CD4-positive, CD25-positive, alpha-beta regulatory T cell (primary cell): ENCODE data around the gene RNF43. TPM values are rescaled to one million over a fixed set of nuclear protein-coding genes. Genes with fewer than 3 reads are reported as not detected.

Source experiments
- ATAC-seq, 2 donors: fragments of 150-1000 bp; cut with Tn5 transposase; one replicate each; pipeline ENCODE4 v1.10.0; 2021; ENCODE audit warnings: low read depth in 2 of 2, moderate number of reproducible peaks in 2 of 2, moderate library complexity in 1 of 2
- DNase-seq, 3 donors: peaks; one replicate each; pipeline versions ENCODE4 v3.0.0 to v3.0.0-alpha.2; 2012 to 2022; ENCODE audit warnings: mixed read lengths in 1 of 3
- H3K27ac ChIP-seq: one replicate; pipeline ENCODE4 v1.7.0; 2013; ENCODE audit warnings: mild to moderate bottlenecking, low read length; ENCODE audit not compliant: insufficient read depth, poor library complexity, severe bottlenecking
- H3K27me3 ChIP-seq: one replicate; pipeline ENCODE4 v1.7.0; 2013; ENCODE audit warnings: low read length; ENCODE audit not compliant: control insufficient read depth, insufficient read depth
- H3K36me3 ChIP-seq: one replicate; pipeline ENCODE4 v1.7.0; 2013; ENCODE audit warnings: mild to moderate bottlenecking, low read length, moderate library complexity; ENCODE audit not compliant: control insufficient read depth, insufficient read depth
- H3K4me1 ChIP-seq: 2 replicates; pipeline ENCODE4 v1.7.0; 2013; ENCODE audit warnings: mild to moderate bottlenecking, low read length; ENCODE audit not compliant: insufficient read depth, control insufficient read depth, poor library complexity, severe bottlenecking
- H3K4me3 ChIP-seq: one replicate; pipeline ENCODE4 v1.7.0; 2013; ENCODE audit warnings: low read depth, mild to moderate bottlenecking, low read length, moderate library complexity
- H3K9me3 ChIP-seq, 2 experiments: 1 replicate in 1 of 2; 2 replicates in 1 of 2; pipeline ENCODE4 v1.7.0; 2013; ENCODE audit warnings: low read length in 2 of 2, mild to moderate bottlenecking in 1 of 2, moderate library complexity in 1 of 2; ENCODE audit not compliant: control insufficient read depth in 2 of 2
- H3K27ac Mint-ChIP-seq, 3 donors: one replicate each; pipeline ENCODE4 v1.8.0; 2020 to 2022; ENCODE audit warnings: mild to moderate bottlenecking in 3 of 3, mixed read lengths in 3 of 3, moderate library complexity in 2 of 3
- H3K27me3 Mint-ChIP-seq: one replicate; pipeline ENCODE4 v1.8.0; 2022; ENCODE audit warnings: mild to moderate bottlenecking, mixed read lengths
- H3K36me3 Mint-ChIP-seq: one replicate; pipeline ENCODE4 v1.8.0; 2020; ENCODE audit warnings: mixed read lengths
- H3K4me1 Mint-ChIP-seq, 4 donors: one replicate each; pipeline ENCODE4 v1.8.0; 2020 to 2022; ENCODE audit warnings: mixed read lengths in 4 of 4, mild to moderate bottlenecking in 1 of 4
- H3K4me3 Mint-ChIP-seq, 4 donors: one replicate each; pipeline ENCODE4 v1.8.0; 2020 to 2022; ENCODE audit warnings: mild to moderate bottlenecking in 4 of 4, mixed read lengths in 4 of 4, moderate library complexity in 3 of 4
- H3K9me3 Mint-ChIP-seq, 7 donors: one replicate each; pipeline ENCODE4 v1.8.0; 2020 to 2022; ENCODE audit warnings: mixed read lengths in 7 of 7, mild to moderate bottlenecking in 3 of 7, moderate library complexity in 2 of 7
- polyA plus RNA-seq, 4 donors: library from polyadenylated mRNA; unstranded; fragments of 300-500 nt; fragmentation: Illumina TruSeq; gene quantifications; one replicate each; pipeline ENCODE4 v1.2.3, GENCODE V29; 2021
- total RNA-seq: library from RNA; stranded (reverse); gene quantifications from one replicate; pipeline ENCODE4 v1.2.3, GENCODE V29; 2022

RNF43 gene
- total and polyA plus RNA-seq, 5 donors from 2014 or later: 0.23 to 3.3 (median 0.78) TPM; not detected in 1

DNA sequence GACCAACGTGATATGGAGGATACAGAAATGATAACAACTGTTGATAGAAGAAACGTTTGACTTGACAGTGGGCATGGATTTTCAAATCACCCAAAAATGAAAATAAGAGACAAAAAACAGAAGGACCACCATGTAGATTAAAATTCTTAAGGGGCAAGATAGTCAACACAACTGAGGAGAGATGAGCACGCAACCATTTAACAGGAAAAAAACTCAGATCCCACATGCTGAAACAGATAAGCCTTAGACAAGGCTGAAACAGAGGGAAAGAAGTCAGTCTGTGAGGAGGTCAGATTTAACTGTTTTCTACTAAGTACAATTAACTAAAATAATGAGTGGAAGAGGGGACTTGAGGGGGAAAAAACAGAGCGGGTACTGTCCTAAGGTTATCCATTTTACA lies 21.2 kb downstream of the RNF43 start:
- DNase-seq (no peak), ATAC-seq (no peak)
- Histone ChIP-seq H3K9me3 (no peaks in the 10 kb centered on the region), H3K4me1 (no peaks in the 10 kb centered on the region), H3K36me3 (no peaks in the 10 kb centered on the region), H3K27me3 (no peaks in the 10 kb centered on the region), H3K4me3 (no peak overlapping the region), H3K27ac (no peak overlapping the region)
- Mint-ChIP-seq H3K27me3 (no peaks in the 10 kb centered on the region), H3K36me3 (peaks cover 5% of the 10 kb centered on the region), H3K4me3 (no peak overlapping the region), H3K27ac (peak overlapping the region in 1 of 3 donors; percentile 15), H3K4me1 (peaks cover 0 to 4% (median 0%) of the 10 kb centered on the region in 4 donors), H3K9me3 (no peaks in the 10 kb centered on the region)

DNA sequence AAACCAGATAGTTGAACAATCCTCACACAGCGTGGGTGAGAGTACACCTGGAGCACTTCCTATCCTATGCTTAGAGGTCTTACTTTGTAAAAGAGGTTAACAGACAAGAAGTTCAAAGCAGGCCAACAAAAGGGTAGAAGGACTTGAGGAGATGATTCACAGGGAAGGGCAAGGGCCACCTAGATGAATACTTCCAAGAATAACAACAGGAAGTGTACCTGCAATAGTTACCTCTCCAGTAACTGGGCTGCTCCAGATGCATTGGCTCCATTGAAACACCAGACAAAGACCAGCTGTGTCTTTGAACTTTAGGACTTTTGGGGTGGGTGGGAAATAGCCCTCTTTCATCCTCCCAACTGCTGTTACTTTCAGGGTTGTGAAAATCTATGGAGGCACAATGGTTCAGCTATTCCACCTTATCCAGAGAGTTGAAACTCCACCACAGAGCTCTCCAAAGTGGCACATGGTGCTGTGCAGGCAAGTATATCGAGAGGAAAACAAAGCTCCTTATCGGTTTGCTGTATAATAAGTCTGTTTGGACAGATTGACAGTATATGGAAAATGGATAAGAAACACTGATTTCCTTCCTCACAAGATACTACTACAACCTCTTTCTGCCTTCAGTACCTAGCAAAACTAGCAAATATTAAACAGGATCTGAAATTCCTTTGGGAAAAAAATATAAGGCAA lies 22.7 kb downstream of the RNF43 start:
- H3K36me3 ChIP-seq: no peaks in the 10 kb centered on the region
- no peak overlapping the region for H3K4me3 ChIP-seq
- Mint-ChIP-seq H3K36me3 (peaks cover 5% of the 10 kb centered on the region), H3K4me1 (peaks cover 0 to 4% (median 0%) of the 10 kb centered on the region in 4 donors), H3K27ac (no peak overlapping the region), H3K9me3 (peaks cover 0 to 2% (median 0%) of the 10 kb centered on the region in 7 donors), H3K27me3 (no peaks in the 10 kb centered on the region), H3K4me3 (no peak overlapping the region)
- DNase-seq (no peak), ATAC-seq (no peak)
- H3K27ac ChIP-seq: no peak overlapping the region
- no peaks in the 10 kb centered on the region for H3K4me1 ChIP-seq
- H3K27me3 ChIP-seq: no peaks in the 10 kb centered on the region
- H3K9me3 ChIP-seq: no peaks in the 10 kb centered on the region

DNA sequence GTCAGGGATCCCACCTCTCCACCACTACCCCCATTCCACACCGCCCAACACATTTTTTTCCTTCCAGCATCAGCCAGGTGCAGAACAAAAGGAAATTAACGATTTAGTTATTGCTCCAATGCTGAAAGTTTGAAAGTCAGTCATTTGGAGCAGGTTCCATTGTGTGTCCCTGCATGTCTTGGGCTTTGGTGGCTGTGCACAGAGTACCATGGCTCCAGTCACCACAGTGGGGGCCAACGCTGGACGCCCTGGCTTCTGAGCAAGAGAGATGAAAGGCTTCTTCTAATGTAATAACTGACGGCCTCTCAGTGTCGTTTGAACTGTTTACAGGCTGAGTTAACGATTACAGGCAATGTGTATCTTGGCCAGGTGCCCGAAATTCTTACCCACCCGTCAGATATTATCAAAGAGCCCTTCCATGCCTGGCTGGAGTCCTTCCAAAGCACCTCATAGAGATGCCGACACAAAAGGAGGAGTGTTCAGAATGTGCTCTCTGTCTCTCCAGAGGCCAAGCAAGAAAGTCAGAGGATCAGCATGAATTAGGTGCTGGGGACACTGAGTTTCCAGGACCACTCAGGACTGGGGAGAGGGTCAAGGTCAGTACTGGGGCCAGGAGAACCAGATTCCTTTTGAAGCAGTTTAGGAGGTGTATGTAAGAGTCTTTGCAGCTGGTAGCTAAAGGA lies 25.9 kb downstream of the RNF43 start:
- Mint-ChIP-seq H3K9me3 (peaks cover 0 to 3% (median 0%) of the 10 kb centered on the region in 7 donors), H3K27ac (no peak overlapping the region), H3K36me3 (peaks cover 9% of the 10 kb centered on the region), H3K27me3 (no peaks in the 10 kb centered on the region), H3K4me1 (peaks cover 0 to 3% (median 0%) of the 10 kb centered on the region in 4 donors), H3K4me3 (peak overlapping the region in 1 of 4 donors; percentile 55)
- no peaks in the 10 kb centered on the region for H3K4me1 ChIP-seq
- ATAC-seq: no peak
- H3K27ac ChIP-seq: no peak overlapping the region
- no peaks in the 10 kb centered on the region for H3K27me3 ChIP-seq
- DNase-seq: no peak
- no peak overlapping the region for H3K4me3 ChIP-seq
- no peaks in the 10 kb centered on the region for H3K36me3 ChIP-seq
- H3K9me3 ChIP-seq: no peaks in the 10 kb centered on the region

DNA sequence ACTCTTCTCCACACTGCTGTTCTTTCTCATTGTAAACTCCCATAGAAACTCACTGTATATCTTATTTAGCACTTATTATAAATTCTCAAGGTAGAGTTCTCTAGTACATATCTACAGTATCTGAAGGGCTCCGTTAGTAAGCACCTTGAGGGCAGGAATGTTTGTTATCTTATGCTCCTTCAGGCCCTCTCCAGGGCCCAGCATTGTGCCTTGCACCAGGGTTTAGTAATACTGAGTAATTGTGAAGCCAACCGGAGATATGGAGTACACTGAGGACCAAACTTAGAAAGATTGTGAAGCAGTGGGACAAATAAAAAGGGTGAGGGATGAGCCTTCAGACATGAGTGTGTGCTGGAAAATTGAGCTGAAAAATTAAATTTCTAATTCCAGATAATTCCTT lies 26.4 kb downstream of the RNF43 start:
- Mint-ChIP-seq H3K27ac (no peak overlapping the region), H3K9me3 (peaks cover 0 to 3% (median 0%) of the 10 kb centered on the region in 7 donors), H3K27me3 (no peaks in the 10 kb centered on the region), H3K4me3 (no peak overlapping the region), H3K4me1 (peaks cover 0 to 3% (median 0%) of the 10 kb centered on the region in 4 donors), H3K36me3 (peaks cover 9% of the 10 kb centered on the region)
- H3K9me3 ChIP-seq: no peaks in the 10 kb centered on the region
- H3K27ac ChIP-seq: no peak overlapping the region
- H3K27me3 ChIP-seq: no peaks in the 10 kb centered on the region
- DNase-seq (no peak), ATAC-seq (no peak)
- H3K4me1 ChIP-seq: no peaks in the 10 kb centered on the region
- no peaks in the 10 kb centered on the region for H3K36me3 ChIP-seq
- no peak overlapping the region for H3K4me3 ChIP-seq

DNA sequence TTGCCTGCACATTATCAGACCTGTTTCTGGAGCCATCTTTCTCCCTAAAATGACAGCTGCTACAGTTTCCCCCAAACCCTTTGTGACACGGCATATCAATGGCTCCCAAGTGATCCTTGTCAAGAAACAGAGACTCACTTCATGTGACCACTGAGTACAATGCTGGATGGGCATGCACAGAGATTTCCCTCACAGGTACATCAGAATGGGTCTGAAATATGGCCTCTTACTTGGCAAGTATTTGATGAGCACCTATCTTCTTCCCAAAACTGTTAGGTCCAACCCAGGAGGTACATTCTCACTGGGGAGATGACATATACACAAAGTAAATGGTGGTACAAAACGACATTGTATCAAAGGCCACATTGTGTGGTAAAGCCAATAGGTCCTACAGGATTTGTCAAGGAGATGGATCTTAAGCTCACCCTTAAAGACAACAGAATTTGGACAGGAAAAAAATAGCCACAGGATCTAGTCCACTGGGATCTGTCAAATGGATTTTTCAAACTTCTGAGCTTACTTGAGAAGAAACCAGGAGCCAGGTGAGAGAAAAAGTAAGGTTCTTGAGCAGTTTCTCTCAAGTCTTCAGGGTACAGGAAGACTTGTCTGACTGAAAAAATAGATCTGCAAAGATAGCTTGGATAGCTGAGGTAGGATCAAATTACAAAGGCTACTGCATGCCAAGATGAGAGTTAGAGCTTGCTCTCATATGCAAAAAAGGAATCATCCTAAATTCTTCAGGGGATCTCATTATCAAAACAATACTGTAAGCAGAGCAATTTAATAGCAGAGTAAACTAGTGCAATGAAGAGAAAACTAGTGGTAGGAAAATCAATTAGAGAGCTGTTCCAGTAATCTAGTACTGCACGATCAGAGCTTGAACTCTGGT lies 28.8 kb downstream of the RNF43 start:
- Mint-ChIP-seq H3K4me3 (no peak overlapping the region), H3K4me1 (peaks cover 0 to 5% (median 0%) of the 10 kb centered on the region in 4 donors), H3K36me3 (peaks cover 9% of the 10 kb centered on the region), H3K27ac (no peak overlapping the region), H3K9me3 (peaks cover 0 to 3% (median 0%) of the 10 kb centered on the region in 7 donors), H3K27me3 (no peaks in the 10 kb centered on the region)
- Histone ChIP-seq H3K4me3 (no peak overlapping the region), H3K36me3 (no peaks in the 10 kb centered on the region), H3K4me1 (no peaks in the 10 kb centered on the region), H3K9me3 (no peaks in the 10 kb centered on the region), H3K27ac (no peak overlapping the region), H3K27me3 (no peaks in the 10 kb centered on the region)
- DNase-seq (no peak), ATAC-seq (no peak)

DNA sequence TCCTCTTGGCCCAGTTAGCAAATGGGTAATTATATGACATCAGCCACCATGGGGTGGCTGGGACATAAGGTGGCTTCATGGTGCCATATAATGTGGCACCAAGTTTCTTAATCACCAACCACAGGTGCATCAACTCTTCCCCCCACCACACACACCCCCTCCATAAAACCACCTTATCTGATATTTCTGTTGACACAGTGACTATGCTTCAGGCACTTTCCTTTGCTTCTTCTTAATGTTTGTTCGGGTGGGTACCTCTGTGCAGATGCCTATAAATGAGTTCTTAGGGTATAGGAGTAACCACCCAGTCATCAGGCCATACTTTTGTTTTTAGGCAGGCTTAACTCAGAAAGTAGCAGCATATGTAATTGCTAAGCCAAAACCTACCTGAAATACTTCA lies 29.5 kb downstream of the RNF43 start:
- ATAC-seq (no peak), DNase-seq (no peak)
- Mint-ChIP-seq H3K36me3 (peaks cover 9% of the 10 kb centered on the region), H3K4me3 (no peak overlapping the region), H3K9me3 (peaks cover 0 to 3% (median 0%) of the 10 kb centered on the region in 7 donors), H3K4me1 (peaks cover 0 to 5% (median 3%) of the 10 kb centered on the region in 4 donors), H3K27ac (no peak overlapping the region), H3K27me3 (no peaks in the 10 kb centered on the region)
- H3K9me3 ChIP-seq: no peaks in the 10 kb centered on the region
- H3K27ac ChIP-seq: no peak overlapping the region
- H3K4me1 ChIP-seq: peaks cover 2% of the 10 kb centered on the region
- H3K27me3 ChIP-seq: no peaks in the 10 kb centered on the region
- no peak overlapping the region for H3K4me3 ChIP-seq
- H3K36me3 ChIP-seq: no peaks in the 10 kb centered on the region

DNA sequence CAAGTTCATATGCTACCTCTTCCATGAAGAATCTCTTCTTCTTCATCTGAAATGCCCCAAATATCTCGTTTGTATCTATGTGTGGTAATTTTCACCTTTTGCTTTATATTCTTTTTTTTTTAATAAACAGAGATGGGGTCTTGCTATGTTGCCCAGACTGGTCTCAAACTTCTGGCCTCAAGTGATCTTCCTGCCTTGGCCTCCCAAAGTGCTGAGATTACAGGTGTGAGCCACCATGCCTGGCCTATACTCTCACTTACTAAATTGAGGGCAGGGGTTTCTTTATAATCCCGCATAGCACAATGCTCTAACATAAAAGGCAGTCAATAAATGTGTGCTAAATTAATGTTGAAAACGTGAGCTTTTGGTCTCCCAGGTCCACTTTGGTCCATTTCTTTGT lies 30.6 kb downstream of the RNF43 start:
- no peak for ATAC-seq
- Mint-ChIP-seq H3K9me3 (peaks cover 0 to 3% (median 0%) of the 10 kb centered on the region in 7 donors), H3K27ac (no peak overlapping the region), H3K36me3 (peaks cover 6% of the 10 kb centered on the region), H3K4me3 (no peak overlapping the region), H3K4me1 (peaks cover 11 to 15% (median 15%) of the 10 kb centered on the region in 4 donors), H3K27me3 (no peaks in the 10 kb centered on the region)
- Histone ChIP-seq H3K27me3 (no peaks in the 10 kb centered on the region), H3K36me3 (no peaks in the 10 kb centered on the region), H3K4me3 (no peak overlapping the region), H3K4me1 (peaks cover 7% of the 10 kb centered on the region), H3K27ac (no peak overlapping the region), H3K9me3 (no peaks in the 10 kb centered on the region)
- no peak for DNase-seq
